WTC11 (cell line): Measurements from ENCODE around the gene CAMK2D.

Source experiments
- CBFB ChIP-seq: sonication (generic); formaldehyde crosslinking; IDR thresholded peaks from 2 replicates; pipeline ENCODE4 v1.8.1; 2022; ENCODE audit warnings: mild to moderate bottlenecking, low read depth, missing genetic modification reagents
- ELF4 ChIP-seq: sonication (generic); formaldehyde crosslinking; IDR thresholded peaks from 2 replicates; pipeline ENCODE4 v1.8.1; 2022; ENCODE audit warnings: low read depth, mild to moderate bottlenecking, moderate library complexity, missing genetic modification reagents
- ESRRA ChIP-seq: sonication (generic); formaldehyde crosslinking; IDR thresholded peaks from 2 replicates; pipeline ENCODE4 v1.8.1; 2022; ENCODE audit warnings: mild to moderate bottlenecking, missing genetic modification reagents, borderline replicate concordance
- ETV6 ChIP-seq: sonication (generic); formaldehyde crosslinking; IDR thresholded peaks from 2 replicates; pipeline ENCODE4 v1.8.1; 2022; ENCODE audit warnings: mild to moderate bottlenecking, missing genetic modification reagents
- GTF2I ChIP-seq: fragments of 250-450 bp; sonication (Bioruptor Pico); conservative IDR thresholded peaks from 2 replicates; pipeline ENCODE4 v1.4.0; 2021; ENCODE audit warnings: mild to moderate bottlenecking
- IRF1 ChIP-seq: sonication (generic); formaldehyde crosslinking; IDR thresholded peaks from 2 replicates; pipeline ENCODE4 v1.8.0; 2023; ENCODE audit warnings: missing genetic modification reagents
- JUN ChIP-seq: sonication (generic); formaldehyde crosslinking; IDR thresholded peaks from 2 replicates; pipeline ENCODE4 v1.8.0; 2023; ENCODE audit warnings: mild to moderate bottlenecking, missing genetic modification reagents
- STAT6 ChIP-seq: sonication (generic); formaldehyde crosslinking; conservative IDR thresholded peaks from 2 replicates; pipeline ENCODE4 v1.8.1; 2023; ENCODE audit warnings: mild to moderate bottlenecking, low read depth, missing genetic modification reagents, moderate library complexity
- USF1 ChIP-seq: sonication (generic); formaldehyde crosslinking; IDR thresholded peaks from 2 replicates; pipeline ENCODE4 v1.8.0; 2022; ENCODE audit warnings: mild to moderate bottlenecking, missing genetic modification reagents
- USF2 ChIP-seq: sonication (generic); formaldehyde crosslinking; IDR thresholded peaks from 2 replicates; pipeline ENCODE4 v1.8.1; 2023; ENCODE audit warnings: mild to moderate bottlenecking, missing genetic modification reagents, moderate library complexity
- ZBTB21 ChIP-seq: sonication (generic); formaldehyde crosslinking; IDR thresholded peaks from 2 replicates; pipeline ENCODE4 v1.8.1; 2023; ENCODE audit warnings: mild to moderate bottlenecking, missing genetic modification reagents, borderline replicate concordance
- ZNF416 ChIP-seq: fragments of 250-450 bp; sonication (Bioruptor Pico); IDR thresholded peaks from 2 replicates; pipeline ENCODE4 v1.9.0; 2021; ENCODE audit warnings: mild to moderate bottlenecking, inconsistent platforms
- TF ChIP-seq, protein P1 (sequence below): fragments of 200-600 bp; IDR thresholded peaks from 2 replicates; pipeline ENCODE4 v1.8.0; 2022; ENCODE audit warnings: antibody characterized with exemption
- TF ChIP-seq, protein P2 (sequence below): sonication (generic); formaldehyde crosslinking; IDR thresholded peaks from 2 replicates; pipeline ENCODE4 v1.8.1; 2022; ENCODE audit warnings: low read depth, missing genetic modification reagents, borderline replicate concordance

DNA sequence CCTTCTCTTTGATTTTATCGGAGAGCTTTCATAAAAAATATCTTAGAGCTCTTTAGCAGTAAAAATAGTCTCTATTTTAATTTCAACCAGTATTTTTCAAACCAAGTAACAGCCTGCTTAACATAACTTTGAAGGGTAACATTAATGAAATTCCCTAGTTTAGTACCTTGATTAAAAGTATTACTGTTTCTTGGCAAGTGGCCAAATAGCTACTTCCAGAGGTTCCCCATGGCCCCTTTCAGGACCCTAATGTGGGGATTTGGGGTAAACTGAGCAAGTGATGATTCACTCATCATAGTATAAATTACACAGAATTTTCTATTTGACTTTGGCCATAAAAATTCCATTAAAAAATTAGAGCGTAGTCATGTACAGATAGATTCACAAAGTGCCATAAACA lies 211.0 kb downstream of the CAMK2D start:
- no peak for TF ChIP-seq USF1 (CRISPR knock-in tag)
- TF ChIP-seq, protein P1, sequence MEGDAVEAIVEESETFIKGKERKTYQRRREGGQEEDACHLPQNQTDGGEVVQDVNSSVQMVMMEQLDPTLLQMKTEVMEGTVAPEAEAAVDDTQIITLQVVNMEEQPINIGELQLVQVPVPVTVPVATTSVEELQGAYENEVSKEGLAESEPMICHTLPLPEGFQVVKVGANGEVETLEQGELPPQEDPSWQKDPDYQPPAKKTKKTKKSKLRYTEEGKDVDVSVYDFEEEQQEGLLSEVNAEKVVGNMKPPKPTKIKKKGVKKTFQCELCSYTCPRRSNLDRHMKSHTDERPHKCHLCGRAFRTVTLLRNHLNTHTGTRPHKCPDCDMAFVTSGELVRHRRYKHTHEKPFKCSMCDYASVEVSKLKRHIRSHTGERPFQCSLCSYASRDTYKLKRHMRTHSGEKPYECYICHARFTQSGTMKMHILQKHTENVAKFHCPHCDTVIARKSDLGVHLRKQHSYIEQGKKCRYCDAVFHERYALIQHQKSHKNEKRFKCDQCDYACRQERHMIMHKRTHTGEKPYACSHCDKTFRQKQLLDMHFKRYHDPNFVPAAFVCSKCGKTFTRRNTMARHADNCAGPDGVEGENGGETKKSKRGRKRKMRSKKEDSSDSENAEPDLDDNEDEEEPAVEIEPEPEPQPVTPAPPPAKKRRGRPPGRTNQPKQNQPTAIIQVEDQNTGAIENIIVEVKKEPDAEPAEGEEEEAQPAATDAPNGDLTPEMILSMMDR: no peak
- no peak for TF ChIP-seq ETV6 (CRISPR knock-in tag)
- TF ChIP-seq ESRRA (CRISPR knock-in tag): no peak
- no peak for TF ChIP-seq CBFB (CRISPR knock-in tag)
- no peak for TF ChIP-seq USF2
- TF ChIP-seq IRF1 (CRISPR knock-in tag): no peak
- TF ChIP-seq, protein P2, sequence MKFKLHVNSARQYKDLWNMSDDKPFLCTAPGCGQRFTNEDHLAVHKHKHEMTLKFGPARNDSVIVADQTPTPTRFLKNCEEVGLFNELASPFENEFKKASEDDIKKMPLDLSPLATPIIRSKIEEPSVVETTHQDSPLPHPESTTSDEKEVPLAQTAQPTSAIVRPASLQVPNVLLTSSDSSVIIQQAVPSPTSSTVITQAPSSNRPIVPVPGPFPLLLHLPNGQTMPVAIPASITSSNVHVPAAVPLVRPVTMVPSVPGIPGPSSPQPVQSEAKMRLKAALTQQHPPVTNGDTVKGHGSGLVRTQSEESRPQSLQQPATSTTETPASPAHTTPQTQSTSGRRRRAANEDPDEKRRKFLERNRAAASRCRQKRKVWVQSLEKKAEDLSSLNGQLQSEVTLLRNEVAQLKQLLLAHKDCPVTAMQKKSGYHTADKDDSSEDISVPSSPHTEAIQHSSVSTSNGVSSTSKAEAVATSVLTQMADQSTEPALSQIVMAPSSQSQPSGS (CRISPR knock-in tag): no peak
- no peak for TF ChIP-seq GTF2I
- TF ChIP-seq ZNF416: no peak
- TF ChIP-seq ELF4 (CRISPR knock-in tag): no peak
- TF ChIP-seq STAT6 (CRISPR knock-in tag): no peak
- TF ChIP-seq JUN (CRISPR knock-in tag): no peak
- no peak for TF ChIP-seq ZBTB21 (CRISPR knock-in tag)
